Placental epithelial cell (primary cell): Measurements from ENCODE around the gene LHX3. TPM values are rescaled to one million over a fixed set of nuclear protein-coding genes. Genes with fewer than 3 reads are reported as not detected.

Experiments used
- total RNA-seq: library from RNA; depleted of rRNA; stranded (reverse); fragments of >200 nt; gene quantifications from 2 replicates; pipeline ENCODE4 v1.2.3, GENCODE V29; 2012

Gene LHX3
- total RNA-seq, result not detected in 2 replicates

DNA sequence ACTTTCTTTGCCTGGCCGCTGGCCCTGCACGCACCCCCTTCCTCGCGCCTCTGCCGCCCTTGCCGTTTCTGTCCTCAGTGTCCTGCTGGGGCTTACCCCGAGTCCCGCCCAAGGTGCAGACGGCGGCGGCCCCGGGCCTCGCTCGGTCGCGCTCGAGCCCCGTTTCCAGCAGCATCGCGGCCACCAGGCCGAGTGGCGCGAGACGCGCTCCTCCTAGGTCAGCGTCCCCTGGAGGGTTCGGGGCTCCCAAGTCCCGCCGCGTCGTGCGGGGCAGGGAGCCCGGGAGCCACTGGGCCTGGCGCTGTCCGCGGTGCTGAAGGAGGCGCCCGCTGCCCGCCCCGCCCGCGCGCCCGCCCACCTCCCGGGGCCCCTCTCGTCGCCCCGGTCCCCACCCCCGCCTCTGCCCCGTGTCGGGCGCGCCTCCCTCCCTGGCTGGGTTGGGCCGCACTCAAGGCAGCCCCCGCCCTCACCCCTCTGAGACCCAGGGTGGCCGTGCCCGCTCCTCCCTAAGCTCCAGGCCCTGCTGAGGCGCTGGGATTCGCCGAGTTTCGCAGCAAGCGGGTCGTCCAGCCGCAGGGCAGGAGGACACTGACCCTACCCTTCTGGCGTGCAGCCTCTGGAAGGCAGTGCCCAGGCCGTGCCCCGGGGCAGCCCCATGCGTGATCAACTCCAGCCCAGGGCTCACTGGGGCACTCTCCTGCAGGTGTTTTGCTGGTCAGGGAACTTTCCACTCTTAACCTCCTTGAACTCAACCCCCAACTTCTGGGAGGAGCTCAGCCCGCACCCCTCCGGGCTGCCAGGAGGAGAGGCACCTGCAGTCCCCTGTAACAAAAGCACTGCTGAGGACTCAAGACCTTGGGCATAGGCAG lies at the start of gene LHX3:
Gene LHX3, minus strand, starts transcription at position 291 of the 869 bp plus-strand sequence. Its CDS starts 116 bp downstream, at position 175.

DNA sequence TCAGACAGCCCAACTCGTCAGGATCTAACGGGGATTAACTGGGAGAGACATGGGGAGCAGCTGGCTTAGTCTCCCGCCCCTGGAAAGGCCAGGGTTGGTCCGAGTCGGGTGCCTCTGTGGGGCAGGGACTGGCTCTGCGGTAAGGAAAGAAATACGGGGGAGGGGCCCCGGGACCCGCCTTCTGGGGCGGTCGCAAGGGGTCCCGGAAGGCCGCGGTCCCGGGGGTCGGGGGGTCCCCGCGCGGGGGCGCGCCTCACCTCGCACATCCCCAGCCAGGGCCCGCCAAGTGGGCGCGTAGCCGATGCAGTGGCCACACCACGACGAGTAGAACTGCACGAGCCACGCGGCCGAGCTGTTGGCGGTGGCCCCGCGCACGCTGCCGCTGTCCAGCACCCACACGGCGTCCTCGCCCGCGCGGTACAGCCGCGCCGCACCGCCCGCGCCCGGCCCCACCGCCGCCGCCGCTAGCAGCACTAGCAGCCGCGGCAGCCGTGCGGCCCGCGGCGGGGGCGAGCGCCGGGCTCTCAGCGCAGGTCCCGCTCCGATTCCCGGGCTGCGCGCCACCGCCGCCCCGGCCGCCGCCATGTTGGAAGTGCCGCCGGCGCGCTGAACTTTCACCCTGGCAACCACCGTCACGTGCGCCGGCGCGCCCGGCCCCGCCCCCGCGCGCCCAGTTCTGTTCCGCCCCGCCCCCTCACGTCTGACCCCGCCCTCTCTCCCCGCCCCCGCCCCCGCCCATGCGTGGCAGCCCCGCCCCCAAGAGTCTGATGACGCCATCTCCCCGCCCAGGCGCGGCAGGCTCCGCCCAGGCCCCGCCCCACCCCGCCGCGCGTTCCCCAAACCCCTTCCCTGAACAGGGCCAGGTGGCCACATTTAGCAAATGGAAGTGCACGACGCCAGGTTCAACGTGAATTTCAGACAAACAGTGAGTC lies 40.6 kb upstream of the LHX3 start, which contains the start of gene QSOX2:
Gene QSOX2, minus strand, starts transcription at position 594 of the 932 bp plus-strand sequence. Its CDS starts 9 bp downstream, at position 585.

Other genes with a start within 250 kb of the LHX3 start
- 33.4 and 37.1 TPM in 2 replicates for gene UBAC1, start 243.8 kb downstream of the LHX3 start, total RNA-seq
- gene NACC2, start 109.8 kb downstream of the LHX3 start, total RNA-seq, result 7.9 and 13.8 TPM in 2 replicates
- gene TMEM250, start 86.3 kb downstream of the LHX3 start, total RNA-seq, result 38.1 and 61.1 TPM in 2 replicates
- gene QSOX2, start 40.7 kb upstream of the LHX3 start, total RNA-seq, result 4.3 and 10.6 TPM in 2 replicates
- not detected in 2 replicates for gene CCDC187, start 99.0 kb upstream of the LHX3 start, total RNA-seq
- 23.6 and 29.0 TPM in 2 replicates for gene GPSM1, start 122.4 kb upstream of the LHX3 start, total RNA-seq
- 11.0 and 14.3 TPM in 2 replicates for gene DNLZ, start 158.6 kb upstream of the LHX3 start, total RNA-seq
- gene CARD9, start 168.5 kb upstream of the LHX3 start, total RNA-seq, result 4.7 and 7.4 TPM in 2 replicates
- 6.7 TPM in 2 replicates for gene SNAPC4, start 195.0 kb upstream of the LHX3 start, total RNA-seq
- 29.4 and 33.8 TPM in 2 replicates for gene ENTR1, start 205.5 kb upstream of the LHX3 start, total RNA-seq
- 43.3 and 46.3 TPM in 2 replicates for gene PMPCA, start 205.5 kb upstream of the LHX3 start, total RNA-seq
- gene INPP5E, start 234.7 kb upstream of the LHX3 start, total RNA-seq, result 8.2 and 10.0 TPM in 2 replicates